ENCODE results near the gene MEP1B.

MEP1B gene

GRCh38 chr18:32267463-32267862 is 77.6 kb downstream of the MEP1B start:
- no peak for DNase-seq (ENCODE audit: low spot score)

Data from AG20443 (cell line).